HS-27A (cell line): ENCODE results near the gene EPHA10.

Source experiments
- DNase-seq: peaks from one replicate; pipeline ENCODE4 v3.0.0-alpha.2; 2012; ENCODE audit warnings: low read depth, missing footprints

Gene EPHA10

GRCh38 chr1:37734629-37735591 lies 30.0 kb downstream of the EPHA10 start:
- DNase-seq: no peak

DNA sequence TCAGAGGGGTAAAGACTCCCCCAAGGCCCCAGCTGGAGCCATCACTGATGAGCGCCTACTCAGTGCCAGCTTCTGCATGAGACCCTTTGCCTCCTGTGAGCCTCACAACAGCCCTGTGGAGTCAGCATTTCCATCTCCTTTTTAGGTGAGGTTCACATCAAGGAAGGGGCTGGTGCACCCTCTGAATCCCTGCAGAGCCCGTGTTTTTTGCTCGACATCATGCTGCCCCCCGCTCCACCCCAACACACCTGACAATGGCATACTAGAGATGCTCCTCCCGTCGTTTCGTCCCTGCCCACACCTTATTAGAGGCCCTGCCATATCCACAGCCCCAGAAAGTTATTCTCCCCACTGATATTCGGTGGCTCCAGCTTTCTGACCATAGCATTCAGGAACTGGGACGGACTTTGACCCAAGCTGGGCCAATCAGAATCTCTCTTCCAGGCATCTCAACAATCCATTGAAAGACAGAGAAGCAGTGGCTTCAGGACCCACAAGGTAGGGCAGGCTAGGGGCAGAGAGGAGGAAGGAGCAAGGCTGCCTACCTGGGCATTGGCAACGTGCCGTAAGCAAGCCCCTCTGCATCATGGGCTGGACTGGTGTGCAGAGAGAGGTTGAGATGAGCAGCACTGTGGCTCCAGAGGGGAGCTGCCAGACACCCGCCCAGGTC lies 32.7 kb downstream of the EPHA10 start:
- DNase-seq: no peak

DNA sequence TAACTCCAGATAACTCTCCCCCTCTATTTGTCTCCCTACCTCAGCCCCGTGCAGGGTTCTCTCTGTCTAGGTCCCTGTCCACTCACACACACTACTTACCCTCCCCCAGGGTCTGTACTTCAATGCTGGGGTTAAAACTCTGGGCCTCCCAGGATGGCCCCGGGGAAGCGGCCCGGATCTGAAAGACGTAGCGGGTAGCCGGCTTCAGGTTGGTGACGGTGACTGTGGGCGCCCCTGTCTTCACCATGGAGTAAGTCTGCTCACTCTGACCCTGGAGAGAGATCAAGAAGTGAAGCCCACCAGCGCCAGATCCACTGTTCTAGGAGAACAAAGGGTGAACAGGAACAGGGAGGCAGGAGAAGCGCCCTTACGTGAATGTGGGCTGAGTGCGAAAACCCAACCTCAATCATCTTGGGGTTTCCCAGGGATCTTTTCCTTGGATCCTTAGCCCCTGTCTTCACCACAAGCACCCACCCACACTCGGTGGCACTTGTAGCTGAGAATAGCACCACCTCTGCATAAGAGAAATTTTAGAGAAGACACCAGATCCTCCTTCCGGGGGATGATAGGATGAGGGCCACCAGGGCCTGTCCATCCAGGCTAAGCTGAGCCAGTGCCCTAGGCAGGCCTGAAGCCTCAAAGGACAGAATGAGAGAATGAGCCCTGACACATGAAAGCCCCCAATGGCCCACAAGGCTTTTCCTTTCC lies 33.5 kb downstream of the EPHA10 start:
- no peak for DNase-seq

GRCh38 chr1:37730376-37730775 lies 34.5 kb downstream of the EPHA10 start:
- no peak for DNase-seq

DNA sequence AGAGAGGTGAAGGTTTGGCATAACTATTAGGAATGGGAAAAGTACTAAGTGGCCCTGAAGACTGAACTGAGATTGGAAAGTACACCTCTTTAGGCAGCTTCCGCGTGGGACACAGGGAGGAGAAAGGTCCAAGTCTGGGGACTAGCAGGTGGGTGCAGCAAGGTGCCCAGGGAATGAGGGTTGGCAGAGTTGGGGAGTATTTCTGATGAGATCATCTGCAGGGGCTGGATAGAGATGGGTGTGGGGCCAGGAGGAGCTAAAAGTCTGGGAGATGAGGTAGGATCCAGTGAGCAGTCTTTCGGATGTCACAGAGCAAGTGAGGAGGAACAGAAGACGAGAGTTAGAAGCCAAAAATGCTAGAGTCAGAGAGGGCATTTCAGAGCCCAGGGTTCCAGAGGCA lies 36.5 kb downstream of the EPHA10 start:
- DNase-seq: no peak

DNA sequence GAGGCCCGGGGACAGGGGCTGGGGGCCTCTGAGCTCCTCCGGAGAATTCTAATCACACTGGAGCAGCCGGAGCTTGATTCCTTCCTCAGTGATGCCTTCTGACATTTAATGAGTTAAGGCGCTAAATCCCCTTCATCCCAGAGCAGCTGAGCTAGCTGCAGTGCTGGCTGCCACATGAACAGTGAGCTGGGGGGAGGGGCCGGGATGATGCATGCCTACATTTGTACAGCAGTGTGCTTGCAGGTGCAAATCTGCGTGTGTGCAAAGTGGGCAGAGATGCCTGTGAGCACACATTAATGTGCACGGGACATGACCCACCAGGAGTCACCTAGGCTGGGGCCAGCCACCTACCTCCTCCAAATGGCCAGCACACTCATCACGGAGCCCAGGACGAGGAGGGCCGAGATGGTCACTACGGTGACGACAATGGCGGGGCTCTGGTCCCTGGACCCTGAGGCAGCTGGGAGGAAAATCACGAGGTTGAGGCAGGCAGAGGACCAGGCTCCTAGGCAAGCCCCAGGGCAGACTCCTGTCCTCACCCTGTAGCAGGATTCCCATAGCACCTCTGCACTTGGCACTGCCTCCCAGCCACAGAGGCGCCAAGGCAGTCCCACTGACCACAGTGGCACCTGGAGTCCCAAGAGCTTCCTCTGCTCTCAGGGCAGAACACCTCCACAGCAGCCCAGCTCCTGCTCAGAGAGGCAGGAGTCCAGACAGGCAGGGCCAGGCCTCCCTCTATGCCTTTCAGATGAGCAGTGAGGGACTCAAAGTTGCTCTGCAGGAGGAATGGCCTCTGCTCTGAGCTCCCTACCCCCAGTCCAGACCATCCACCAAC lies 38.0 kb downstream of the EPHA10 start:
- no peak for DNase-seq

DNA sequence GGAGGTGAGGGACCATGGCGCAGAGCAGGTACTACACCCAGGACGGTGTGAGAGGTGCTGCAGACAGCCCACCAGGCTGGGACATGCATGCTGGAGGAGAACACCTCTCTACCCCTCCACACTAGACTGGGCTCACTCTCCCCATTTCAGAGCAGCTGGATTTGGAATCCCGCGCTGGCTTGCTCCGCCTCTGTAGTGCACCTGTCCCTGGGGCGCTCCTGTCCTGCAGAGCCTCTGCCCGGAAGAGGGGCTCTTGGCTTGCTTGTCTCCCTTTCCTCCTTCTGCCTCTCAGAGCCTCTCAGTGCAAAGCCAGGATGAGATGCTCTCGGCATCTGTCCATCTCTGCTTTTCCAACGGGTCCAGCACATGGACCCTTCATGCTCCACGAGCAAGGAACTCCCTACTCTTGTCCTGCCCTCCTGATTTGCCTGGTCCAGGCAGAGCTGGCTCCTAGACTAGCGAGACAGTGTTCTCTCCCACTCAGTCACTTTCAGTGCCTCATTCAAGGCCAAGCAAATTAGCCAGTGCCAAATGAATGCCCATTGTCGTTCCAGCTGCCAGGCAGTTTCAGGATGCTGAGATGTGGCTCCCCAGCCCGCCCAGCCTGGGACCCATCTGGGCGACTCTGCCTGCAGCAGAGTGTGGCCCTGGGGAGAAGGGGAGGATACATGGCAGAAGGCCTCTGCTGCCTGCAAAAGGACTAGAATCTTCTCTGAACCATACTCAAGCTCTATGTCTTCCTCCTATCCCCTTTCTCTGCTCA lies 38.9 kb downstream of the EPHA10 start:
- no peak for DNase-seq

GRCh38 chr1:37724575-37724974 lies 40.3 kb downstream of the EPHA10 start:
- DNase-seq: no peak

- DNase-seq: no peak
Observed at GRCh38 chr1:37723390-37724078, 41.4 kb downstream of the EPHA10 start.

DNA sequence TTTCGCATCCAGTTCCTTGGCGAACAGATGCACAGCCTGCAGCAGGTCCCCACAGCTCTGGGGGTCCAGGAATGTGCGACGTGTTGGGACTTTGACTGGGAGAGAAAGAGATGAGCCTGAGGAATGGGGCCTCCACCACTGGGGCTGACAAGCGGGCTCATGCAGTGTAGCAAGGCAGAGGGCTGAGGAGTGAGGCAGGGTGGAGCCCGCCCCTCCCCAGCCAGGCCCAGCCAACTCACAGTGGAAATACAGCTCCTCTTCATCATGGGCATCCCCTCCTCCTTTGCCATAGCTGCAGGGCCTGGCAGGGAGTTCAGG lies 41.9 kb downstream of the EPHA10 start:
- DNase-seq: no peak

- no peak for DNase-seq
Observed at GRCh38 chr1:37722181-37723071, 42.5 kb downstream of the EPHA10 start.

DNA sequence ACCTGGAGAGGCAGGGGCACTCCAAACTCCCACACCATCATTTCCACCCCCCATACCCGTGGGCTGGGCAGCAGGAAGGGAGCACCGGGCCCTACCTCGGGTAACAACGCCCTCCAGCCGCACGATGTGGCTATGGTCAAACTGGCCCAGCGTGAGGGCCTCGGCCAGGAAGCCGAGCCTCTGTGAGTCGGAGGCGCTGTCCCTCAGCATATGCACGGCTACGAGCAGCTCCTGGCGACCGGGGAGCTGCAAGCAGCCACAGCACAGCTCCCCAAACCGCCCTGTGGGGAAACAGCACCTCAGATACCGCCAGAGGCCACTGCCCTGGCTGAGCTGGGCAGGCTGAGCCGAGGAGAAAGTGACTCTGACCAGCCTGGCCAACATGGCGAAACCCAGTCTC lies 43.4 kb downstream of the EPHA10 start:
- DNase-seq: no peak

DNA sequence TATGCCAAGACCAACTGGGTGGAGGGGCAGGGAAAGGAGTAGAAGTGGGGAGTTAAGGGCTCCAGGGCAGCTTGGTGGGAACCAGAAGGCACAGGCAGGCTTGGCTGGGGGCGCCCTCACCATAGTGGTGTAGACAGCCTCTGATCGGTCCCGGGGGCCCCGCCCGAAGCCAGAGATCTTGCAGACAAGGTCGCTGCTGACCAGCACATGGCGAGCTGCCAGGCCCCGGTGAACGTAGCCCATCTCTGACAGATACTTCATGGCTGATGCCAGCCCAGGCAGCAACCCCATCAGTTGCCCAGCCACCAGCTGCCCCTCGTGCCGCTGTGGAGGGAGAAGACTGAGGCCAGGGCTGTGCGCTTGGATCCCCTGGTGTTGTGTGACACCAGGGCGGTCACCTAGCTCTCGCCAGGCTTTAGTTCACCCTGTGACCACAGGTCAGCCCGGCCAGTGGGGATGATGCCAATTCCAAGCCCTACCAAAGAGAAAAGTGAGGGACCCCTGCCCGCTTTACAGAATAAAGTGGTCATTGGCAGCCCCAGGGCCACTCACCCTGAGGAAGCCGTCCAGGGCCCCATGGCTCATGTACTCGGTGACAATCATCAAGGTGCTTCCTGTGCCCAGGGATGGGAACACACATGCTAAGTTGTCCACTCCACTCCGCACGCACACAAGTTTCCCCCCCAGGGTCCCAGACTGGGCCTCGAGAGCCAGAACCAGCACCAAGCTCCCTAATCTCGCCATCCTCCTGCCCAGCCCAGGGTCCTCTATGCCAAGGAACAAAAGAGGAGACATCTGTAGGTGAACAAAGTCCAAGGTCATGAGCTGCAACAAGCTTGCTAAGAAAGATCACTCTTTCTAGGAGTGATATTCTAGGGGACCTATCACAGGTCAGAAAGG lies 44.4 kb downstream of the EPHA10 start:
- no peak for DNase-seq

- DNase-seq: no peak
Observed at GRCh38 chr1:37719572-37720195, 45.2 kb downstream of the EPHA10 start.

DNA sequence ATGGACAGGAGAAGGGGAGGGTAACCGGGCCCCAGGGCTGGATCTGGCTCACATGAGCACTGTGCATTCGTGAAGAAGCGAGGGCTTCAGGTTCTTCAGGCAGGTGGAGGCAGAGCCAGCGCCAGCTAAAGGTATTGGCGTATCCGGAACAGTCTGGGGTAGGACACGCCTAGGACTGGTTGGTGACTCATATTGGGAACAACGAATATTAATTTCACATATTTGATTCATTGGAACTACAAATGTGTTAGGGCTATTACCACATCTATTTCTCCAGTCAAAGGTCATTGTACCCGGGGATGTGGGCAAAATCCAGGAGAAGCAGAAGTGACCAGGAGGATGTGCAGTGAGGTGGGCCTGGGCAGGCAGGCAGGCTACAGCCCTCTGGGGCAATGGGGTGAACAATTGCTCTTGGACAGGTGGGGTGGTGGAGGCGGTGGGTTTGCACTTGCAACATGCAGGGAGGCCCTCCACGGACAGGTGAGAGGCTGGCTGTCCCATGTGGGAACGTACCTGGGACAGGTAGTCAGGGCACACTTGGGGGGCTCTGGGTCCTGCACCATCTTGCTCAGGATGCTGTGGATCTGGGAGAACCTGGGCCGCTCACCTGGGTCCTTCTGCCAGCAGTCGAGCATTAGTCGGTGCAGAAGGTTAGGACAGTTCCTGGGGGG lies 45.9 kb downstream of the EPHA10 start:
- DNase-seq: no peak

- no peak for DNase-seq
Observed at GRCh38 chr1:37718181-37718900, 46.6 kb downstream of the EPHA10 start.

- DNase-seq: no peak
Observed at GRCh38 chr1:37717631-37718030, 47.3 kb downstream of the EPHA10 start.
